ENCODE results near the gene TSPAN15. TPM values are rescaled to one million over a fixed set of nuclear protein-coding genes. Genes with fewer than 3 reads are reported as not detected.
A peak's percentile ranks its signal among the peaks of the same experiment; 100 is the strongest.

TSPAN15 gene
- total RNA-seq, 1 donor from 2014 or later: 49.2 TPM

DNA sequence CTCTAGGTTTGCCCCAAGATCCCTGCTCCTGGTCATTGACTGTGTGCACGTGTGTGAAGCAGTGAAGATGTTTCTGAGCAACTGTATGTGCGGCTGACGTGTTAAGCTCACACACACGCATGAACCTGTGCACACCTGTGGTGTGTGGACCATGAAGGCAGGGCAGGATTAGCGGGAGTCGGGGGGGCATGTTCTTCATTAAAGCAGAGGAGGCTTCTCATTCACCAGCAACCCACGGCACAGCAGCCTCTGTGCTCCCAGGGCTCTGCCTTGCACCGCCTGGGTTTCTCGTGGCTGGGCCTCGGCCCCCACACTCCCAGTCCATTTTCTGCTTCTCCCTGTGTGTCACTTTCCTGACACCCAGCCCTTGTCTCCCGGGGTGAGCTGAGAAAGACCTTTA is 33.7 kb upstream of the TSPAN15 start:
- DNase-seq (ENCODE audit: low read depth in 2 of 2): no peak

DNA sequence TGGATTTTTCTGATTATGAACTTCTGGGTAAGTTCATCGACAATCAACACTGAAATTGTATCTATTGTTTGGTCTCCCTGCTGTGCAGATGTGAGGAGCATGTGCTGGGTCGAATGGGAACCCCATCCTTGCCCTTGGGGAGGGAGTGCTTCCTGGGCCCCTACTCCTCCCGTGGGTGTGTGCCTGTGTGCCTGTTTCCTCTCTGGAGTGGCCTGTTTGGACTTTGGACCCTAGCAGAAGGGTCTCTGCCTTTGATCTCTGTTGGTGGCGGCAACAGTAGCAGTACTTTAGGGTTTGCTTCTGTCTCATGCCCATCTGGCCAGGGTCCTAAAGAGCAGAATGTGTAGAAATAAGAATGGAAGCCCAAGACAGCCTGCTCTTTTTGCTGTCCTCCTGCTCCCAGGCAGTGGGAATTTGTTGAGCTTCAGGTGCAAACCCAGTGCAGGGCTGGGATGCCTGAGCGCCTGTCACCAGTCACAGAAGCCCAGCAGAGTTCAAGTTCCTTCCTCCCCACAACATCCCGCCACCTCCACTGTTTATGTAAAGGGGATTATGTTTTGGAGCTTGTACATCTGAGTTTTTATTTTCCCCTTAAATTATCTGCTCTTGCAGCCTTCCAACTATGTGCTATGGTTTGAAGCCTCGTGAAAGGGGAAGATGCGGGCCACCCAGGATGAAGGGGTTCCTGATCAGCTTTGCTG is 33.1 kb upstream of the TSPAN15 start:
- no peak for DNase-seq (ENCODE audit: low read depth in 2 of 2)

DNA sequence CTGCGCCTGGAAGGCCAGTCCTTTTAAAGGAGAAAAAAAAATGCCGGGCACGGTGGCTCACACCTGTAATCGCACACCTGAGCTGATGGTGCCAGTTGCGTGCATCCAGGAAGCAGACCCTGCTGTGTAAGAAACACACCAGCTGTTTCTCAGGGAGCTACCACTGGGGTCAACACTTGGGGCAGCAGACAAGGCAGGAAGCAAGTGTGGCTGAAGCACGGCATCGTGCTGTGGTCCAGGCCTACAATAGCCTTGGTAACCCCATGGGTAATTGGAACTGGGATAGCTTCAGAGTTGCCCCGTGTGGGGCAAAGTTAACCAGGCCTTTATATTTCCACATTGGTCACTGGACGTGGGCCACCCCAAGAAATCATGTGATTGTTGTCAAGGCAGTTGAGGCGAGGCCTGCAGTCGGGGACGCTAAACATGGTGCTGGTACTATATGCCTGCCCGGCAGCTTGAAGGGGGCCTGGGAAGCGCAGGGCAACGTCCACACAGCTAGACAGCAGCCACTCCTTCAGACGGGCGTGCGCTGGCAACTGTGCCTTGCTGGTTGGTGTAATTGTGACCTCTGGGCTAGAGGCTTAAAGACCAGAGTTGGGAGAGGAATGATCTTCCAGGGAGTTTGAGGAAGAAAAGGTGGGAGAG is 32.0 kb upstream of the TSPAN15 start:
- DNase-seq (ENCODE audit: low read depth in 2 of 2): no peak

DNA sequence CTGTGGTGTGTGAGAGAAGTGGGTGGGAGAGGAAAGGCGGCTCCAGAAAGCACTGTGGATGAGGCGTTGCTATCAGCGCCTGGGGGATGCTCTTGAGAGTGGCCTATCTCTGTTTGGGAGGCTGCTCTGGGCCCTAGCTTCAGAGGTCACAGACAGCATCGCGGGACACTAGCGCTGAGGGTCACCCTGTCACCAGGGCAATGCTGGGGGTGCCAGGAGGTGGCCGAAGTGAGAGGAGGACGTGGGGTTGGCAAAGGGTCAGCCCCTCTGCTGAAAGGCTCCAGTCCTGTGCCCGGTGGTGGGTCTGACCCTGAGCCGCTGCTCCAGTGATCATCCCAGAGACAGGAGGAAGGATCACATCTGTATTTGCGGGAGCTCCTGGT is 31.5 kb upstream of the TSPAN15 start:
- no peak for DNase-seq (ENCODE audit: low read depth in 2 of 2)

DNA sequence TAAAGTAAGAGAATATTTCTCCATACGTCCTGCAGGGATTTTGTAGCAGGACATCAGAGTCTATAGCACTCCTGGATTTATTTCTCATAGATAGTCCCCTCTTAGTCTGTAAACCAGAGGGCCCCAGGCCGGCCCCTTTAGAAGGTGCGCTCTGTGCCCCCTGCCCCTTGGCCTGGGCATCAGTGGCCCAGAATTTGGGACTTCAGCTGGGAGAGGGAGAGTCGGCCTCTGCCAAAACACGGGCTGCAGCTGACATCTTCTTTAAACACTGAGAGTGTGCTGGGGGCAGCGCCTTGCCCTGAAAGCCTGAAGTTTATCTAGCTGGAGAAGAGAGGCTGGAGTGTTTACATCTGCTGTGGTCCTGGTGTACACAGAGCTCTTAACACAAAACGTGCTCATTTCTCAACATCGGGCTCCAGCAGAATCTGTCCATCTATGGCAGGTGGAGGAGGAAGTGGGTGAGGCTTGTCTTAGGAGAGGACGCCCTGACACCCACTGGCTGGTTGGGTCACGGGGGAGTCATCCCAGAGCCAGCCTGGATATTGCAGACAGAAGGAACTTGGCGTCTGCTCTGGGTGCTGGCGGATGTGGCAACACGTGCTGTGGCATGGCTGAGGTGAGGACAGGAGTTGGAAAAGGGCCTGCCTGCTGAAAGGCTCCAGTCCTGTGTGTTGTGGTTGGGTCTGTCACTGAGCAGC is 29.5 kb upstream of the TSPAN15 start:
- DNase-seq (ENCODE audit: low read depth in 2 of 2): no peak

DNA sequence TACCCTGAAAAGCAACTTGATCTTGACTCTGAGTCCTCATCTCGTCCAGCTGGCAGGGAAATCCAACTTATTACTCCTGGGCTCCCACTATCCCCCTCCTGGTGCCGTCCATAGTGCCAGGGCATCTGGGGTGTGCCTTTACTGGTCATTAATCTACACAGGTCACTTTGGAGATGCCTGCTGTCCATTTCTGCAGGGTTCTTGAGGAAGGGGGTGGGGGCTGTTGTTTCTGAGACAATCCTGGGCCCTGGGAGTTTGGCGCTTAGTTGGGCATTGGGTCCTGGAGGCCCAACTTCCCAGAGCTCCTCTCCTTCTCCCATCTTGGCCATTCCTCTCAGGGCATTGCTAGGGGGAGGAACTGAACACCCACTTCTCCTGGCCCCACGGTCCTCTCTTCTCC is 28.6 kb upstream of the TSPAN15 start:
- no peak for DNase-seq (ENCODE audit: low read depth in 2 of 2)

DNA sequence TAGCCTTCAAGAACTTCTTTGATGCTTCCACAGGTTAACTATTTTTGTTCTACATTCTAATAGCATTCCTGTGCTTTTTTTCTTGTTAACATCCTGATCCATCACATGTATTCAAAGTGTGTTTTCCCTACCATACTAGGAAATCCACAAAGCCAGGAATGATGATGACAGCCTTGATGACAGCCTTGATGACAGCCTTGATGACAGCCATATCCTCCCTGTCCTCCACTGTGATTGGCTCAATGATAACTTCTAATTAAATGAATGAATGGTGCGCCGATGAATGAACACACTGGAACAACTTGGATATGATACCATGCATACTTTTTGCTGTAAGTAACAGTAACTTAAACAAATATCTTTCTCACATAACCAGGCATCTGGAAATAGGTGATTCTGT is 26.2 kb upstream of the TSPAN15 start:
- peak in 1 of 2 donors; percentile 81 for DNase-seq (ENCODE audit: low read depth in 2 of 2)

DNA sequence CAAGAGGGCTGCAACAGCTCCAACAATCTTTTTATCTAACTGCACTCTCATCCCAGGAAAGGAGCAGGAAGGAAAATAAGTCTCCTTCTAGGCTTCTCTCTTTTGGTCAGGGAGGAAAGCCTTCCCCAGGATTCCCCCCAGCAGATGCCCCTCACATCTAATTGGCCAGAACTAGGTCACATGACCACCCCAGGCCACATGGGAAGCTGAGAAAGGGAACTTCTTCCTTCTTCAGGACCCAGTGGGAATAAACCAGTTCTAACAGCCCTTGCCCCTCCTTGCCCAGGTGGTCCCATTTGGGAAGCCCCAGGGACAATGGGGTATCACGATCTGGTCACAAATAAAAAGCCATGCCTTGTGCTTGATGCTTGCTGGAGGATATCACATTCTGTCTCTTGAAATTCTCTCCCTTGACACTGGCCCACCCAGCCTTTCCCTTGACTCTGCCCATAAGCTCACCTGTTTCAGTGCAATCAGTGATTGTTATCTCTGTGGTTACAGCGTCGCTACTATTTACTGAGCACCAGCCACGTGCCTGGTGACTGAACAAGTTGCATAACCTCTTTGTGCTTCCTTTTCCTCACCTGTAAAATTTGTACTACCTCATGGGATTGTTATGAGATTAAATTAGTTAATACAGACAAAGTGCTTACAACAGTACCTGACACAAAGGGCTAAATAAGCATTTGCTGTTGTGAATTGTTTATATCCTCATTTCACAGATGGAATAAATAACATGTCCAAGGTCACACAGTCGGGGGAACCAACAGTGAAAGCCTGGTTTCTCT is 25.6 kb upstream of the TSPAN15 start:
- DNase-seq (ENCODE audit: low read depth in 2 of 2): peak in 1 of 2 donors; percentile 9

GRCh38 chr10:69426376-69426727 is 24.9 kb upstream of the TSPAN15 start:
- DNase-seq (ENCODE audit: low read depth in 2 of 2): no peak

DNA sequence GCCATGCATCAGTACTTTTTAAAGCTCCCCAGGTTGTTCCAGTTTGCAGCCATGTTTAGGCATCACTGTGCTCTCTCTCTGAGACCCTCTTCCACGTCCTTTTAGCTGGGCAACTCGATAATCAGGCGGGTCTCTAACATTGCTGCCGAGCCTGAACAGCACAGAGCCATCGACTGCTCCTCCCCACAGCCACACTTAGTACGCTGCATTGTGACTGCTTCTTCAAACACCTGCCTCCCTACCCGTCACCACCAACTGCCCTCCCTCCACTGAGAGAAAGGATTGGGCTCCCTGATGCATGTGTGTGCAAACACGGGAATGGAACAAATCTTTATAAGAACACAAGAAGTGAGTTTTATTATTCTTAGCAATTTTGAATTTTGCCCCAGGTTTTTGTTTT is 23.1 kb upstream of the TSPAN15 start:
- DNase-seq (ENCODE audit: low read depth in 2 of 2): no peak

GRCh38 chr10:69434169-69434568 is 17.1 kb upstream of the TSPAN15 start:
- DNase-seq (ENCODE audit: low read depth in 2 of 2): no peak

- DNase-seq (ENCODE audit: low read depth in 2 of 2): no peak
Measured at GRCh38 chr10:69434926-69435325, 16.3 kb upstream of the TSPAN15 start.

DNA sequence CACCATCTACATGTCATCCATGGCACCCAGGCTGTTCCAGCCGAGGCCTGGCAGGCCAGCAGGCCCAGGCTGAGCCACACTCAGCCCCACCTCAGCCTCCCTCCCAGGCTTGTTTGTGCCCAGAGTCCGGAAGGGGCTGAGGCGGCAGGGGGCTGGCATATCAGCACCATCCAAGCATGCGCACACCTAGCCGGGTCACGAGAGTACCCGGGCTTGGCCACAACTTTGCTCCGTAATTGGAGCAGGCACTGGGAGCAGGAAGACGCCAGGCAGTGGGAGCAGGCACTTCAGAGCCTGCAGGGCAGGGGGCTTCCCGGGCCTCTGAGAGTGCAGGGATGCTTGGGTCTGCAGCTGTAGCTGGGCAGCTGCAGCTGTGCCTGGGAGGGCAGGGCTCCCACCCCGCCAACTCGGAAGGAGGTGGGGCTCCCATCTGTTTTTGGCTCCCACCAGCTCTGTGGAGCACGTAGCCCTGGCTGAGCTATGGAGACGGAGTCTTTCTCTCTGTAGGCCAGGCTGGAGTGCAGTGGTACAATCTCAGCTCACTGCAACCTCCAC is 15.2 kb upstream of the TSPAN15 start:
- no peak for DNase-seq (ENCODE audit: low read depth in 2 of 2)

DNA sequence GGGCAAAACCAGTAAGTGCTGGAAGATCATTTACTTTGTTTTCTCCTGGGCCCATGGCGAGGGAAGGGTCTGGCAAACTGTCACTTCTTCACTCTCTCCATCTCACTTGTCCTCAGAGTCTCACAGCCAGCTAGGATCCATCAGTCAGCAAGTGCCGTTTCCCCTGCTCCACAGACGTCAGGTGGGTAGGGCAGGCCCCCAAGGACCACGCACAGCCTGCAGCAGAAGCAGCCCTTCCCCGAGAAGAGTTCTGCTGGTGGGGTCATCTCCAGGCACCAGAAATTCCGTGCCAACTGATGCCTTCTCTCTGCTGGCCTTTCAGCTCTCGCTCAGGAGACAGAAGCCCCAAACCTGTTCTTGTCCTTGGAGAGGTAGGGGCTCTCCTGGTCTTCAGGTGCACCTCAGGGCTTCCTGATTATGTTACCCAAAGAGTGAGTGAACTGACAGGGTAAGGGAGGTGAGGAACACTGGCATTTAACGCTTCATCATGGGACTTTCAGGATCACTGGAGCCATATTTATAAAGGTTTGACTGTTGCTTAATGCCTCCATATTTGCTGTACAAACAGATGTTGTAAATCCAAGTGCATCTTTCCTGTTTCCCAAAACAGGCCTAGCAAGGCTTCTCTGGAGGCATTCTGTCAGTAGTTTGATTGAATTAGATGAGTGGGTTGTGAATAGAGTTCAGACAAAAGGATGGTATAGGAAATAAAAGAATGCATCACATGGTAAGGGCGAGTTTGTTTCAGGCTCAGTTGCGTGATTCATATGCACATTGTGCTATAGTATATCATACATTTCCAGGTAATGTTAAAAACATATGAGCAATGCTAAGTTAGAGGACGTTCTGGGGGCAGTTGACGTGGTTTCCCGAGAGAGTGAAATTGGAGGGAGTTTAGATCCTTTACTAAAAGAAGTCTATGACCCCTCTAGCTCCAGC is 13.7 kb upstream of the TSPAN15 start:
- DNase-seq (ENCODE audit: low read depth in 2 of 2): no peak

GRCh38 chr10:69438536-69439349 is 12.5 kb upstream of the TSPAN15 start:
- no peak for DNase-seq (ENCODE audit: low read depth in 2 of 2)

GRCh38 chr10:69439350-69439739 is 11.9 kb upstream of the TSPAN15 start:
- peak in 1 of 2 donors; percentile 19 for DNase-seq (ENCODE audit: low read depth in 2 of 2)

DNA sequence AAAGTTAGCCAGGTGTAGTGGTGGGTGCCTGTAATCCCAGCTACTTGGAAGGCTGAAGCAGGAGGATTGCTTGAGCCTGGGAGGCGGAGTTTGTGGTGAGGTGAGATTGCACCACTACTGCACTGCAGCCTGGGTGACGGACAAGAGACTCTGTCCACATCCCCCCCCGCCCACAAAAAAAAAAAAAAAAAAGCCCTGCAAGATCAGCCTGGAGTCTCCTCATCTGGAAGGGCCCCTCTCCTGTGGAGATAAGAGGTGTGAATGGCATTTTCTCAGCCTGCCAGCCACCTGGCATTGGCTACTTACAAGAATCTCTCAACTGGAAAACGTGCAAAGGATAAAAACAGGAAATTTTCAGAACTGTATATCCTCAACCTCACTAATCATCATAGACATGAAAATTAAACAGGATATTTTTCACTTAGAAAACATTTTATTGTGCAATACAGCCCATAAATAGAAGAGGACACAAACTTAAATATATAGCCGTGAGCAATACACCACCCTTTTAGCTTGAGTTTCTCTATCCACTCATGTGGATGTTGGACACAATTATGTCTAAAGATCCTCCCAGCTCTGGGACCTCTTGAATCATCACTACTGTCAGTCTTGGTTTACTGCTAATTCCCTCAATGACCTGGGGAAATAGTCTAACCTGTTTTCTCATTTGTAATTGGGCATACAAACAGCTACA is 11.3 kb upstream of the TSPAN15 start:
- peak in 1 of 2 donors; percentile 40 for DNase-seq (ENCODE audit: low read depth in 2 of 2)

GRCh38 chr10:69443354-69443753 is 7.9 kb upstream of the TSPAN15 start:
- no peak for DNase-seq (ENCODE audit: low read depth in 2 of 2)

DNA sequence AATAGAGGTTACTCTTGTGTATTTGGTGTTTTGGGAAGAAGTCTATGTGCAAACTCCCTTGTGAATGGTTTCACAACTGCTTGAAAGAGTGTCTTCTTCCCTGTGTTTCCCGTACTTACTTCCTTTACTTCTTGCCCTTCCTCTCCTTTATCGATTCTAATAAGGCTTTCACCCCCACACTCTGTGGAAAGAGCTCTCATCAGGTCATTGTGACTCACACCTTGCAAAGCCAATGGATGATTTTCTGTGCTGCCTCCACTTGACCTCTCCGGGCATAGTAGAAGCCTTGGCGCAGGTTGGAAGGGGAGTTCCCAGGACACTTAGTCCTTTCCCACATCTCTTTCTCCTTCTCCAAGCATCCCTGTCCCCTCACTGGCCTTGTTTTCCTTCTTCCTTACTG is 6.2 kb upstream of the TSPAN15 start:
- DNase-seq (ENCODE audit: low read depth in 2 of 2): no peak
